ENCODE measurements around the gene TMPRSS5. TPM values are rescaled to one million over a fixed set of nuclear protein-coding genes. Genes with fewer than 3 reads are reported as not detected.

Gene TMPRSS5
- total and polyA plus RNA-seq, 10 of the 15 experiments (the other 5 are each of a cell fraction or from before 2014, with no cell fraction given), result 0.05 to 0.85 (median 0.34) TPM; not detected in 2

DNA sequence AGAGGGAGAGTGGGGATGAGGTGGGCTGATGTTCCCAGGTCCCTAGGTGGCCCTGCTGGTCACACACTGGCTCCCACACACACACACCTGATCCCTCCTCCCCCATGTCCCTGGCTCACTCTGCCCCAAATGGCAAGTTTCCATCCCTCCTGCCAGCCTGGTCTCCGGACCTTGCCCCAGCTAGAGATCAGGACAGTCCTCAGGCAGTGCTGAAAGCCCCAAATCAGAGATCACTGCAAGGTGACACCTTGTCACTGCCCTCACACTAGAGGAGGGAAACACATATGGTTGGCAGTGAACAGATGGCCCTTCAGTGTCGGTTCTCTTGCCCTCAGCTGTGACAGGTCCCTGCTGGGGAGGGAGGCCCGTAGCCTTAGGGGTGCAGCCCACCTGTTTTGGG, 7.6 kb downstream of the TMPRSS5 start (continued):
- TF ChIP-seq, protein P1, sequence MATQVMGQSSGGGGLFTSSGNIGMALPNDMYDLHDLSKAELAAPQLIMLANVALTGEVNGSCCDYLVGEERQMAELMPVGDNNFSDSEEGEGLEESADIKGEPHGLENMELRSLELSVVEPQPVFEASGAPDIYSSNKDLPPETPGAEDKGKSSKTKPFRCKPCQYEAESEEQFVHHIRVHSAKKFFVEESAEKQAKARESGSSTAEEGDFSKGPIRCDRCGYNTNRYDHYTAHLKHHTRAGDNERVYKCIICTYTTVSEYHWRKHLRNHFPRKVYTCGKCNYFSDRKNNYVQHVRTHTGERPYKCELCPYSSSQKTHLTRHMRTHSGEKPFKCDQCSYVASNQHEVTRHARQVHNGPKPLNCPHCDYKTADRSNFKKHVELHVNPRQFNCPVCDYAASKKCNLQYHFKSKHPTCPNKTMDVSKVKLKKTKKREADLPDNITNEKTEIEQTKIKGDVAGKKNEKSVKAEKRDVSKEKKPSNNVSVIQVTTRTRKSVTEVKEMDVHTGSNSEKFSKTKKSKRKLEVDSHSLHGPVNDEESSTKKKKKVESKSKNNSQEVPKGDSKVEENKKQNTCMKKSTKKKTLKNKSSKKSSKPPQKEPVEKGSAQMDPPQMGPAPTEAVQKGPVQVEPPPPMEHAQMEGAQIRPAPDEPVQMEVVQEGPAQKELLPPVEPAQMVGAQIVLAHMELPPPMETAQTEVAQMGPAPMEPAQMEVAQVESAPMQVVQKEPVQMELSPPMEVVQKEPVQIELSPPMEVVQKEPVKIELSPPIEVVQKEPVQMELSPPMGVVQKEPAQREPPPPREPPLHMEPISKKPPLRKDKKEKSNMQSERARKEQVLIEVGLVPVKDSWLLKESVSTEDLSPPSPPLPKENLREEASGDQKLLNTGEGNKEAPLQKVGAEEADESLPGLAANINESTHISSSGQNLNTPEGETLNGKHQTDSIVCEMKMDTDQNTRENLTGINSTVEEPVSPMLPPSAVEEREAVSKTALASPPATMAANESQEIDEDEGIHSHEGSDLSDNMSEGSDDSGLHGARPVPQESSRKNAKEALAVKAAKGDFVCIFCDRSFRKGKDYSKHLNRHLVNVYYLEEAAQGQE (IDR thresholded peaks at IDR 0.05; ENCODE audit: low read depth, low read length), result no peak

DNA sequence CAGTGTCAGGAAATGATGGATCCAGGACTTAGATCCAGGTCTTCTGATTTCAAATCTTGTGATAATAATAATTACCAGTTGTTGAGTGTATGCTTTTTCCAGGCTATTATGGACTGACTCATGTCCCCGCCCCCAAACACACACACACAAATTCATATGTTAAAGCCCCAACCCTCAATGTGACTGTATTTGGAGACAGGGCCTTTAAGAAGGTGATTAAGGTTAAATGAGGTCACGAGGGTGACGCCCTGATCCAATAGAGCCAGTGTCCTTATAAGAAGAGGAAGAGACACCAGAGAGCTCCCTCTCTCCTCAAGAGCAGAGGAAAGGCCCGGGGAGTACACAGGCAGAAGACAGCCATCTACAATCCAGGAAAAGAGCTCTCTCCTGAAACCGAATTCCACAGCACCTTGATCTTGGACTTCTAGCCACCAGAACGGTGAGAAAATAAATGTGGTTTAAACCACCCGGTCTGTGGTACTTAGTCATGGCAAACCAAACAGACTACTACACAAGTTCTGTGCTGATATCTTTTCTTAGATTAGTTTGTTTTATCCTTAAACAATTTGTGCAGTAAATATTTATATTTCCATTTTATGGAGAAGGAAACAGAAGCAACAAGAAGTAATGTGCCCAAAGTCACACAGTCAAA, 8.2 kb downstream of the TMPRSS5 start:
- DNase-seq (ENCODE audit: low read depth, low spot score) (no peak), FAIRE-seq (no peak), ATAC-seq (no peak)
- H3K27me3 ChIP-seq (replicated peaks in 1 of 2; ENCODE audit: control insufficient read depth in 2 of 2, insufficient read depth in 2 of 2, low read length in 1 of 2), result peaks cover 0 to 1% of the 10 kb centered on the region in 2 experiments; a peak in 1 of 4 replicates
- H3K79me2 ChIP-seq (ENCODE audit: control insufficient read depth, insufficient read depth, low read length), result no peaks in the 10 kb centered on the region
- no peak overlapping the region for H3K4me3 ChIP-seq
- ChIA-PET CTCF (no interaction called here), SMC1A (ENCODE audit: uncharacterized antibody, unreplicated experiment) (no interaction called here), POLR2A (no interaction called here), RAD21 (ENCODE audit: unreplicated experiment) (no interaction called here)
- 53% methylated on average over 7 of the region's 7 CpGs for WGBS (ENCODE audit: insufficient coverage, insufficient replicate concordance, low lambda C conversion rate, missing lambda C conversion rate)
- H3K9me3 ChIP-seq (replicated peaks; ENCODE audit: control insufficient read depth, insufficient read depth, low read length), result no peaks in the 10 kb centered on the region; the same call in 2 of the 3 replicates
- H3K4me2 ChIP-seq (ENCODE audit: control insufficient read depth, insufficient read depth), result no peak overlapping the region
- H3K27ac ChIP-seq (ENCODE audit: control insufficient read depth, insufficient read depth), result no peak overlapping the region
- H3K9ac ChIP-seq (ENCODE audit: control insufficient read depth, insufficient read depth, low read length), result no peak overlapping the region
- no peaks in the 10 kb centered on the region for H3K36me3 ChIP-seq (ENCODE audit: control insufficient read depth in 2 of 2, insufficient read depth in 2 of 2, low read length in 1 of 2)
- H3K4me1 ChIP-seq (ENCODE audit: control insufficient read depth, insufficient read depth, low read length), result no peaks in the 10 kb centered on the region
- no peak overlapping the region for H2AFZ ChIP-seq (ENCODE audit: control insufficient read depth, low read depth, low read length)
- H4K20me1 ChIP-seq (ENCODE audit: control insufficient read depth, insufficient read depth), result no peaks in the 10 kb centered on the region
- no TSS peak for BruUV-seq (replicated peaks)
- in situ Hi-C loops (cut with MboI) (no loop called here), intact Hi-C loops (cut with micrococcal nuclease; ENCODE audit: unreplicated experiment) (no loop called here)
- no peak for TF ChIP-seq PAX8 (IDR thresholded peaks at IDR 0.05)
- TF ChIP-seq CBX5 (IDR thresholded peaks at IDR 0.05; ENCODE audit: low read depth), result no peak
- TF ChIP-seq, protein P2, sequence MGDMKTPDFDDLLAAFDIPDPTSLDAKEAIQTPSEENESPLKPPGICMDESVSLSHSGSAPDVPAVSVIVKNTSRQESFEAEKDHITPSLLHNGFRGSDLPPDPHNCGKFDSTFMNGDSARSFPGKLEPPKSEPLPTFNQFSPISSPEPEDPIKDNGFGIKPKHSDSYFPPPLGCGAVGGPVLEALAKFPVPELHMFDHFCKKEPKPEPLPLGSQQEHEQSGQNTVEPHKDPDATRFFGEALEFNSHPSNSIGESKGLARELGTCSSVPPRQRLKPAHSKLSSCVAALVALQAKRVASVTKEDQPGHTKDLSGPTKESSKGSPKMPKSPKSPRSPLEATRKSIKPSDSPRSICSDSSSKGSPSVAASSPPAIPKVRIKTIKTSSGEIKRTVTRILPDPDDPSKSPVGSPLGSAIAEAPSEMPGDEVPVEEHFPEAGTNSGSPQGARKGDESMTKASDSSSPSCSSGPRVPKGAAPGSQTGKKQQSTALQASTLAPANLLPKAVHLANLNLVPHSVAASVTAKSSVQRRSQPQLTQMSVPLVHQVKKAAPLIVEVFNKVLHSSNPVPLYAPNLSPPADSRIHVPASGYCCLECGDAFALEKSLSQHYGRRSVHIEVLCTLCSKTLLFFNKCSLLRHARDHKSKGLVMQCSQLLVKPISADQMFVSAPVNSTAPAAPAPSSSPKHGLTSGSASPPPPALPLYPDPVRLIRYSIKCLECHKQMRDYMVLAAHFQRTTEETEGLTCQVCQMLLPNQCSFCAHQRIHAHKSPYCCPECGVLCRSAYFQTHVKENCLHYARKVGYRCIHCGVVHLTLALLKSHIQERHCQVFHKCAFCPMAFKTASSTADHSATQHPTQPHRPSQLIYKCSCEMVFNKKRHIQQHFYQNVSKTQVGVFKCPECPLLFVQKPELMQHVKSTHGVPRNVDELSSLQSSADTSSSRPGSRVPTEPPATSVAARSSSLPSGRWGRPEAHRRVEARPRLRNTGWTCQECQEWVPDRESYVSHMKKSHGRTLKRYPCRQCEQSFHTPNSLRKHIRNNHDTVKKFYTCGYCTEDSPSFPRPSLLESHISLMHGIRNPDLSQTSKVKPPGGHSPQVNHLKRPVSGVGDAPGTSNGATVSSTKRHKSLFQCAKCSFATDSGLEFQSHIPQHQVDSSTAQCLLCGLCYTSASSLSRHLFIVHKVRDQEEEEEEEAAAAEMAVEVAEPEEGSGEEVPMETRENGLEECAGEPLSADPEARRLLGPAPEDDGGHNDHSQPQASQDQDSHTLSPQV (IDR thresholded peaks at IDR 0.05), result no peak
- TF ChIP-seq KDM1A (IDR thresholded peaks at IDR 0.05; ENCODE audit: borderline replicate concordance), result no peak
- TF ChIP-seq IKZF1 (conservative IDR thresholded peaks at IDR 0.05), result no peak
- TF ChIP-seq, protein P3, sequence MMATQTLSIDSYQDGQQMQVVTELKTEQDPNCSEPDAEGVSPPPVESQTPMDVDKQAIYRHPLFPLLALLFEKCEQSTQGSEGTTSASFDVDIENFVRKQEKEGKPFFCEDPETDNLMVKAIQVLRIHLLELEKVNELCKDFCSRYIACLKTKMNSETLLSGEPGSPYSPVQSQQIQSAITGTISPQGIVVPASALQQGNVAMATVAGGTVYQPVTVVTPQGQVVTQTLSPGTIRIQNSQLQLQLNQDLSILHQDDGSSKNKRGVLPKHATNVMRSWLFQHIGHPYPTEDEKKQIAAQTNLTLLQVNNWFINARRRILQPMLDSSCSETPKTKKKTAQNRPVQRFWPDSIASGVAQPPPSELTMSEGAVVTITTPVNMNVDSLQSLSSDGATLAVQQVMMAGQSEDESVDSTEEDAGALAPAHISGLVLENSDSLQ (IDR thresholded peaks at IDR 0.05), result no peak
- no peak for TF ChIP-seq SMARCA5 (IDR thresholded peaks at IDR 0.05)
- TF ChIP-seq, protein P4, sequence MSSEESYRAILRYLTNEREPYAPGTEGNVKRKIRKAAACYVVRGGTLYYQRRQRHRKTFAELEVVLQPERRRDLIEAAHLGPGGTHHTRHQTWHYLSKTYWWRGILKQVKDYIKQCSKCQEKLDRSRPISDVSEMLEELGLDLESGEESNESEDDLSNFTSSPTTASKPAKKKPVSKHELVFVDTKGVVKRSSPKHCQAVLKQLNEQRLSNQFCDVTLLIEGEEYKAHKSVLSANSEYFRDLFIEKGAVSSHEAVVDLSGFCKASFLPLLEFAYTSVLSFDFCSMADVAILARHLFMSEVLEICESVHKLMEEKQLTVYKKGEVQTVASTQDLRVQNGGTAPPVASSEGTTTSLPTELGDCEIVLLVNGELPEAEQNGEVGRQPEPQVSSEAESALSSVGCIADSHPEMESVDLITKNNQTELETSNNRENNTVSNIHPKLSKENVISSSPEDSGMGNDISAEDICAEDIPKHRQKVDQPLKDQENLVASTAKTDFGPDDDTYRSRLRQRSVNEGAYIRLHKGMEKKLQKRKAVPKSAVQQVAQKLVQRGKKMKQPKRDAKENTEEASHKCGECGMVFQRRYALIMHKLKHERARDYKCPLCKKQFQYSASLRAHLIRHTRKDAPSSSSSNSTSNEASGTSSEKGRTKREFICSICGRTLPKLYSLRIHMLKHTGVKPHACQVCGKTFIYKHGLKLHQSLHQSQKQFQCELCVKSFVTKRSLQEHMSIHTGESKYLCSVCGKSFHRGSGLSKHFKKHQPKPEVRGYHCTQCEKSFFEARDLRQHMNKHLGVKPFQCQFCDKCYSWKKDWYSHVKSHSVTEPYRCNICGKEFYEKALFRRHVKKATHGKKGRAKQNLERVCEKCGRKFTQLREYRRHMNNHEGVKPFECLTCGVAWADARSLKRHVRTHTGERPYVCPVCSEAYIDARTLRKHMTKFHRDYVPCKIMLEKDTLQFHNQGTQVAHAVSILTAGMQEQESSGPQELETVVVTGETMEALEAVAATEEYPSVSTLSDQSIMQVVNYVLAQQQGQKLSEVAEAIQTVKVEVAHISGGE (CRISPR knock-in tag; IDR thresholded peaks at IDR 0.05), result no peak
- TF ChIP-seq RUNX3 (IDR thresholded peaks at IDR 0.05; ENCODE audit: low read length), result no peak

Data from GM12878 (cell line).